ENCODE results near the gene GATAD2B. TPM values are rescaled to one million over a fixed set of nuclear protein-coding genes. Genes with fewer than 3 reads are reported as not detected.

GATAD2B gene
- total and polyA plus RNA-seq, 2 experiments from 2014 or later = 5.4 to 11.7 TPM

DNA sequence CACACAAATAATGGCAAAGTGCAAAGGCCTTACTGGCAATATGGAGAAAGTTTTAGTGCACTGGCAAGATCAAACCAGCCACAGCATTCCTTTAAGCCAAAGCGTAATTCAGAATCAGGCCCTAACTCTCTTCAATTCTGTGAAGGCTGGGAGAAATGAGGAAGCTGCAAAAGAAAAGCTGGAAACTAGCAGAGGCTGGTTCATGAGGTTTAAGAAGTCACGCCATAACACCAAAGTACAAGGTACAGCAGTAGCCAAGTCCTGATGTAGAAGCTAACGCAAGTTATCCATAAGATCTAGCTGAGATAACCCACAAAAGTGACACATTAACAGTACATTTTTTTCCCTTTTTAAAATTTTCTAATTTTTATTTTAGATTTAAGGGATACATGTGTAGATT is 90.5 kb downstream of the GATAD2B start:
- H4K20me1 ChIP-seq (ENCODE audit: insufficient read depth, poor library complexity, severe bottlenecking) = peaks cover 30% of the 10 kb centered on the region
- H3K4me2 ChIP-seq = no peak overlapping the region
- no peaks in the 10 kb centered on the region for H3K4me1 ChIP-seq (ENCODE audit: insufficient read depth)
- no peak overlapping the region for H3K27ac ChIP-seq
- H3K9me3 ChIP-seq (ENCODE audit: low read depth) = no peaks in the 10 kb centered on the region
- H3K27me3 ChIP-seq = no peaks in the 10 kb centered on the region
- 92% methylated on average over 3 of the region's 3 CpGs for WGBS (ENCODE audit: low lambda C conversion rate, missing lambda C conversion rate)
- no peaks in the 10 kb centered on the region for H3K36me3 ChIP-seq (replicated peaks; ENCODE audit: insufficient read depth, low read depth)
- no peaks in the 10 kb centered on the region for H3K9me2 ChIP-seq (replicated peaks; ENCODE audit: insufficient read depth)
- H3K79me2 ChIP-seq = peaks cover 84% of the 10 kb centered on the region
- TF ChIP-seq EZH2 (IDR thresholded peaks at IDR 0.05; ENCODE audit: borderline replicate concordance) = no peak
- TF ChIP-seq EZH2phosphoT487 (IDR thresholded peaks at IDR 0.05; ENCODE audit: low read depth, severe bottlenecking, unreplicated experiment) = no peak
- TF ChIP-seq, protein P1, sequence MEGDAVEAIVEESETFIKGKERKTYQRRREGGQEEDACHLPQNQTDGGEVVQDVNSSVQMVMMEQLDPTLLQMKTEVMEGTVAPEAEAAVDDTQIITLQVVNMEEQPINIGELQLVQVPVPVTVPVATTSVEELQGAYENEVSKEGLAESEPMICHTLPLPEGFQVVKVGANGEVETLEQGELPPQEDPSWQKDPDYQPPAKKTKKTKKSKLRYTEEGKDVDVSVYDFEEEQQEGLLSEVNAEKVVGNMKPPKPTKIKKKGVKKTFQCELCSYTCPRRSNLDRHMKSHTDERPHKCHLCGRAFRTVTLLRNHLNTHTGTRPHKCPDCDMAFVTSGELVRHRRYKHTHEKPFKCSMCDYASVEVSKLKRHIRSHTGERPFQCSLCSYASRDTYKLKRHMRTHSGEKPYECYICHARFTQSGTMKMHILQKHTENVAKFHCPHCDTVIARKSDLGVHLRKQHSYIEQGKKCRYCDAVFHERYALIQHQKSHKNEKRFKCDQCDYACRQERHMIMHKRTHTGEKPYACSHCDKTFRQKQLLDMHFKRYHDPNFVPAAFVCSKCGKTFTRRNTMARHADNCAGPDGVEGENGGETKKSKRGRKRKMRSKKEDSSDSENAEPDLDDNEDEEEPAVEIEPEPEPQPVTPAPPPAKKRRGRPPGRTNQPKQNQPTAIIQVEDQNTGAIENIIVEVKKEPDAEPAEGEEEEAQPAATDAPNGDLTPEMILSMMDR (IDR thresholded peaks at IDR 0.05; ENCODE audit: poor library complexity) = no peak
- H3K4me3 ChIP-seq = no peak overlapping the region
- no peak overlapping the region for H2AFZ ChIP-seq
- no peak for DNase-seq (ENCODE audit: low spot score)

DNA sequence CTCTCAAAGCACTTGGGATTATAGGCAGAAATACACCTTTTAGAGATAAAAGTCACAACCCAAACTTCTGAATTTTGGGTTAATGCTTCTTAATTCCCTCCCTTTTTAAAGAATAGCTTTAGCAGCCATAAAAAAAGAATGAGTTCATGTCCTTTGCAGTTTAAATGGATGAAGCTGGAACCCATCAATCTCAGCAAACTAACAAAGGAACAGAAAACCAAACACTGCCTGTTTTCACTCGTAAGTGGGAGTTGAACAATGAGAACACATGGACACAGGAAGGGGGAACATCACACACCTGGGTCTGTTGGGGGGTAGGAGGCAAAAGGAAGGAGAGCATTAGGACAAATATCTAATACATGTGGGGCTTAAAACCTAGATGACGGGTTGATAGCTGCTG is 91.7 kb downstream of the GATAD2B start:
- WGBS (ENCODE audit: low lambda C conversion rate, missing lambda C conversion rate) = 90% methylated on average over 2 of the region's 2 CpGs
- H3K9me2 ChIP-seq (replicated peaks; ENCODE audit: insufficient read depth) = no peaks in the 10 kb centered on the region
- peaks cover 30% of the 10 kb centered on the region for H4K20me1 ChIP-seq (ENCODE audit: insufficient read depth, poor library complexity, severe bottlenecking)
- no peaks in the 10 kb centered on the region for H3K27me3 ChIP-seq
- H3K36me3 ChIP-seq (replicated peaks; ENCODE audit: insufficient read depth, low read depth) = no peaks in the 10 kb centered on the region
- TF ChIP-seq EZH2 (IDR thresholded peaks at IDR 0.05; ENCODE audit: borderline replicate concordance) (no peak), EZH2phosphoT487 (IDR thresholded peaks at IDR 0.05; ENCODE audit: low read depth, severe bottlenecking, unreplicated experiment) (no peak)
- TF ChIP-seq, protein P1 (IDR thresholded peaks at IDR 0.05; ENCODE audit: poor library complexity) = no peak
- H3K27ac ChIP-seq = no peak overlapping the region
- no peak overlapping the region for H3K4me3 ChIP-seq
- DNase-seq (ENCODE audit: low spot score) = no peak
- H2AFZ ChIP-seq = no peak overlapping the region
- peaks cover 76% of the 10 kb centered on the region for H3K79me2 ChIP-seq
- H3K4me2 ChIP-seq = no peak overlapping the region
- no peaks in the 10 kb centered on the region for H3K4me1 ChIP-seq (ENCODE audit: insufficient read depth)
- H3K9me3 ChIP-seq (ENCODE audit: low read depth) = no peaks in the 10 kb centered on the region

DNA sequence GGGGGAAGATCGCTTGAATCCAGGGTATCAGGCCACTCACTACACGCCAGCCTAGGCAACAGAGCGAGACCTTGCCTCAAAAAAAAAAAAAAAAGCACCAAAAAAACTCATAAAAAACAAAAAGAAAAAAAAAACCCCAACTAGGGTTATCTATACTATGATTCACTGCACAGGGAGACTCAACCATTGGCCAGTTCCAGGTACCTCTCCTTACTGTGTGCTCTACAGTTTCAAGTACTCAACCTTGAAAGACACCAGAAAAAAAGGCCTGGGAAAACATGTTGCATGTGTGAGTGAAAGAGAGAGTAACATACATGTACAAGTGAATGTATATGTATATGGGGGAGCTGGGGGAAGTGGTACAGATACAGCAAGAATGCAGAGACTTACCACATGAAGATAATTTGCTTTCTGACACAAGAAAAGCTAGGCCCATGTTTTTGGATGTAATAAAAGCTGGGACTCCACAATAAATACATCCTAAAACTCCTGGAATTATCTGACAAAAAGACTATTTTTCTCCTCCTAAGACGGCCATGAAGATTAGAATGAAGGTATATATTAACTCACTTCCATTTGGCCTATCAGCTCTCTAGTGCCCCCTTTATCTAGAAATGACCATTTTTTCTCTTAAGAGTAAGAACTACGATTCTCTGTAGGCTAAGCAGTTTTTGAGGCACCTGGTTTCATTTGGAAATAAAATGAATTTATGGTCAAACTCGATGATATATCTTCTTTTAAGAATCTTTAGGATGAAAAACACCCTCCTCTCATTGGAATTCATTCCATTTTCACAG is 95.4 kb downstream of the GATAD2B start:
- Histone ChIP-seq H3K4me3 (no peak overlapping the region), H3K9me3 (ENCODE audit: low read depth) (no peaks in the 10 kb centered on the region), H3K9me2 (replicated peaks; ENCODE audit: insufficient read depth) (no peaks in the 10 kb centered on the region), H3K79me2 (peaks cover 44% of the 10 kb centered on the region), H2AFZ (no peak overlapping the region), H4K20me1 (ENCODE audit: insufficient read depth, poor library complexity, severe bottlenecking) (peaks cover 14% of the 10 kb centered on the region), H3K4me1 (ENCODE audit: insufficient read depth) (no peaks in the 10 kb centered on the region), H3K27ac (no peak overlapping the region), H3K36me3 (replicated peaks; ENCODE audit: insufficient read depth, low read depth) (no peaks in the 10 kb centered on the region), H3K27me3 (no peaks in the 10 kb centered on the region), H3K4me2 (no peak overlapping the region)
- 88% methylated on average over 6 of the region's 6 CpGs for WGBS (ENCODE audit: low lambda C conversion rate, missing lambda C conversion rate)
- DNase-seq (ENCODE audit: low spot score) = no peak
- TF ChIP-seq, protein P1 (IDR thresholded peaks at IDR 0.05; ENCODE audit: poor library complexity) = no peak
- TF ChIP-seq EZH2phosphoT487 (IDR thresholded peaks at IDR 0.05; ENCODE audit: low read depth, severe bottlenecking, unreplicated experiment) = no peak
- TF ChIP-seq EZH2 (IDR thresholded peaks at IDR 0.05; ENCODE audit: borderline replicate concordance) = no peak

Data from hepatocyte (in vitro differentiated cells).